ENCODE measurements around the gene SCUBE3. TPM values are rescaled to one million over a fixed set of nuclear protein-coding genes. Genes with fewer than 3 reads are reported as not detected.

The SCUBE3 gene
- total and polyA plus RNA-seq, 9 of the 15 experiments (the other 6 are each of a cell fraction or from before 2014, with no cell fraction given): 0.01 to 0.11 TPM; not detected in 7

- Histone ChIP-seq H3K79me2 (ENCODE audit: control insufficient read depth, insufficient read depth, low read length) (no peaks in the 10 kb centered on the region), H3K27ac (ENCODE audit: extremely low read depth, low read depth, low read length) (no peak overlapping the region), H4K20me1 (replicated peaks; ENCODE audit: control insufficient read depth, insufficient read depth, low read length) (peaks cover 3% of the 10 kb centered on the region), H3K4me1 (replicated peaks in 1 of 2; ENCODE audit: control insufficient read depth in 2 of 2, insufficient read depth in 2 of 2, low read length in 2 of 2) (no peaks in the 10 kb centered on the region), H3K9ac (ENCODE audit: insufficient read depth in 1 of 2, low read depth in 2 of 2, low read length in 2 of 2) (no peak overlapping the region), H3K4me2 (ENCODE audit: insufficient read depth, low read length) (no peak overlapping the region), H3K4me3 (no peak overlapping the region), H3K9me1 (ENCODE audit: control insufficient read depth, insufficient read depth, low read length) (no peaks in the 10 kb centered on the region), H3K9me3 (replicated peaks; ENCODE audit: control insufficient read depth, insufficient read depth, low read depth, low read length) (no peaks in the 10 kb centered on the region), H2AFZ (ENCODE audit: low read depth, low read length) (no peak overlapping the region), H3K36me3 (ENCODE audit: control insufficient read depth, insufficient read depth, low read length) (no peaks in the 10 kb centered on the region), H3K27me3 (ENCODE audit: control insufficient read depth in 2 of 2, insufficient read depth in 2 of 2, low read length in 2 of 2) (peaks cover 23 to 34% of the 10 kb centered on the region in 2 experiments)
- no TSS peak for BruUV-seq (replicated peaks)
- ATAC-seq: no peak
- ChIA-PET CTCF (ENCODE audit: low intra/inter-chr PET ratio) (no interaction called here), POLR2A (interaction anchor here (0.9 to 2.4 kb wide), 3 partner anchors 9 to 16 kb away, joined by 3 to 7 read pairs (median 5); partner anchors contain the start of gene SCUBE3)
- in situ Hi-C loops (cut with MboI) (no loop called here), intact Hi-C loops (cut with micrococcal nuclease) (no loop called here)
- DNase-seq (ENCODE audit: extremely low read depth in 1 of 4, low spot score in 3 of 4): no peak
- no peak for TF ChIP-seq TBP (optimal IDR thresholded peaks at IDR 0.05; ENCODE audit: low read depth, low read length)
- TF ChIP-seq HSF4 (CRISPR knock-in tag; IDR thresholded peaks at IDR 0.05; ENCODE audit: borderline replicate concordance): no peak
- TF ChIP-seq BRF1 (IDR thresholded peaks at IDR 0.05; ENCODE audit: borderline replicate concordance, extremely low read depth, insufficient read length): no peak
- no peak for TF ChIP-seq CHAMP1 (IDR thresholded peaks at IDR 0.05)
- no peak for TF ChIP-seq CREB3L1 (IDR thresholded peaks at IDR 0.05; ENCODE audit: borderline replicate concordance, low read depth)
- no peak for TF ChIP-seq NFE2L1 (tag; IDR thresholded peaks at IDR 0.05; ENCODE audit: borderline replicate concordance, low read depth)
- TF ChIP-seq ZBTB12 (CRISPR knock-in tag; IDR thresholded peaks at IDR 0.05): no peak
- TF ChIP-seq ARID3A (IDR thresholded peaks at IDR 0.05; ENCODE audit: borderline replicate concordance, low read depth, low read length): no peak
- no peak for TF ChIP-seq NBN (IDR thresholded peaks at IDR 0.05; ENCODE audit: low read depth)
- TF ChIP-seq HDAC3 (IDR thresholded peaks at IDR 0.05; ENCODE audit: borderline replicate concordance, partially characterized antibody): no peak
- TF ChIP-seq HDGF (IDR thresholded peaks at IDR 0.05): no peak
- no peak for TF ChIP-seq TAF15 (IDR thresholded peaks at IDR 0.05; ENCODE audit: low read depth, low read length)
- no peak for TF ChIP-seq LARP7 (IDR thresholded peaks at IDR 0.05)
- no peak for TF ChIP-seq CREB5 (CRISPR knock-in tag; IDR thresholded peaks at IDR 0.05)
- TF ChIP-seq E2F3 (CRISPR knock-in tag; IDR thresholded peaks at IDR 0.05): no peak
- 3% methylated on average over 2 of the region's 2 CpGs for WGBS (ENCODE audit: insufficient coverage, low coverage, missing lambda C conversion rate)
- no peak for FAIRE-seq
Observed at GRCh38 chr6:35223396-35223795, 9.6 kb downstream of the SCUBE3 start.
